Activated CD4-positive, alpha-beta T cell treated with anti-CD3 and anti-CD28 coated beads, Interleukin-2, Interleukin-4, amounts not matched to agents 100 ng/mL and 50 ng/mL, durations not matched to agents 16 hours and 8 hours (primary cell): ENCODE results near the gene OR13J1.

Experiments used
- DNase-seq: peaks from one replicate; pipeline ENCODE4 v3.0.0-alpha.2; 2020; ENCODE audit warnings: low spot score

The OR13J1 gene

DNA sequence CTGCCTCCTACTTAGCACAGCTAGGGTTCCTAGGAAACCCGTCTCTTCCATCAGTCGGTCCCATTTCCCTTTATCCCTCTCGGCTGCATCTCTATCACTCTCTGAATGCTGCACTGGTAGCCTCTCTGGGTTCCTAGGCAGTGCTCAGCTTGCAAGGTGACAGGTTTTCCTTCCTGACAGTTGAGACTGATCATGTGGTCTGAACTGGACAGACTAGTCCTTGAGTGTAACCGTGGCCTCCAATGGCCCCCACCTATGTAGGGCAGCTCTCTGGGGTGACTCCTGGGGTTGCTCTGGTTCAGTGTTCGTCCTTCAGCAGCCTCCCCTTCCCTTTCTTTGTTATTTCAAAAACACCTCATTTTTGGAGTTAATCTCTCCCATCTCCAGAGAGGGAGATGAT is 37.4 kb downstream of the OR13J1 start:
- DNase-seq, result no peak

DNA sequence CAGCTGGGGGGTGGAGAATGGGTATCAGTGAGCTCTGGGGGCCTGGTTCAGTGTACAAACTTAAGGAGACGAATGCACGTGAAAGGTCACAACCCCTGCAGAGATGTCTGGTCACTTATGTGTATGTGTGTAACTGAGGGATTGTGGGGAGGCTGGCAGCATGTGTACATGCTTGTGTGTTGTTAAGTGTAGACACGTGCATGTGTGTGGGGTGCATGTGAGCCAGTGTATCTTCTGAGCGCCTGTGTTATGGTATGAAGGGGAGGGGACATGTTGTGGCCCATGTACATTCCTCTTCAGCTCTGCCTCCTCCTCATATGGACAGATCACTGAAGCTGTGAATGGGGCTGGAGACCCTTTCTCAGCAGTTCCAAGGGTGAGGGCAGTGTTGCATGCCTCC is 39.2 kb downstream of the OR13J1 start:
- DNase-seq, result no peak

- DNase-seq, result no peak
These were observed 40.5 kb downstream of the OR13J1 start for GRCh38 chr9:35829764-35830096.

GRCh38 chr9:35829084-35829763 is 41.0 kb downstream of the OR13J1 start, which contains the start of gene TMEM8B:
TMEM8B (plus strand) TSS chr9:35829228; CDS start chr9:35829448, 220 bp downstream.
- DNase-seq, result peak; percentile 90

GRCh38 chr9:35828716-35829083 is 41.5 kb downstream of the OR13J1 start, which contains the start of gene FAM221B:
FAM221B (minus strand) TSS chr9:35828732; CDS start chr9:35826161, 2,571 bp downstream.
- DNase-seq, result no peak

DNA sequence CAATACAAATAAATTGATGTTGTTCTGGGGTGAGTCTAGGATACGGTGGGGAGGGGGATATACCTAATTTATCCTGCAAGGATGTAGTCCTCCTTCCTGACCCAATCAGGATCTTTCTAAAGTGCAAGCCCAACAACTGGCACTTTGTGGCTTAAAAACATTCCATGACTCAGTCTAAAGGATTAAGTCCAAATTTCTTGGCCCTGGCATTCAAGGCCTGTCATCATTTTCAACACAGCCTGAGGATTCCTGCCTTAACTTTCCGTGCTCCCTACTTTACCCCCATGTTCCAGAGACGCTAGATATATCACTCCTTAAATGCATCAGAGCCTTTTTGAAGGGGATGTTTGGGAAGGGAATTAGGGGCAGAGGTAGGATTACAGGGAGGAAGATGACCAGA is 42.7 kb downstream of the OR13J1 start:
- DNase-seq, result no peak

GRCh38 chr9:35826071-35826701 is 44.0 kb downstream of the OR13J1 start:
- DNase-seq, result peak; percentile 55

GRCh38 chr9:35822926-35823325 is 47.3 kb downstream of the OR13J1 start:
- DNase-seq, result no peak

- no peak for DNase-seq
These were observed 50.1 kb downstream of the OR13J1 start for GRCh38 chr9:35820076-35820475.
